HG03520 (cell line): ENCODE data around the gene PLEKHH2.

ENCODE experiments used
- ATAC-seq: cut with Tn5 transposase; IDR thresholded peaks from one replicate; pipeline ENCODE4 v1.9.1; 2021; ENCODE audit warnings: mild to moderate bottlenecking, moderate library complexity; ENCODE audit not compliant: unreplicated experiment

PLEKHH2 gene

DNA sequence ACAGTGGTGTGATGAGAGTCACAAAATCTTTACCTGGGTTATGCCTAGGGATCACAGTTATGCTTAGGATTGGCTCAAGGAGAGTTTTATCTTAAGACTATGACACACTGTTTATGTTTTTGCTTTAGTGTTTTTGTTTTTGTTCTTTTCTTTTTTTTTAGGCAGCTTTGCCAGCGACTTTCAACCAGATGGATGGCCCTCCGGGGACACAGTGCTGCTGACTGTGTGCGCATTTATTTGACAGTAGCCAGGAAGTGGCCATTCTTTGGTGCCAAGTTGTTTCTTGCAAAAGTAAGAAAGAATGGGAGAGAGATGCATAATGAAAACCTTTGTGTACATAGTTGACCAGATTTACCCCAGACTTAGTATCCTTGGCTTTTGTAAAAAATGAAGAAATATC lies 121.7 kb downstream of the PLEKHH2 start:
- ATAC-seq, result no peak

DNA sequence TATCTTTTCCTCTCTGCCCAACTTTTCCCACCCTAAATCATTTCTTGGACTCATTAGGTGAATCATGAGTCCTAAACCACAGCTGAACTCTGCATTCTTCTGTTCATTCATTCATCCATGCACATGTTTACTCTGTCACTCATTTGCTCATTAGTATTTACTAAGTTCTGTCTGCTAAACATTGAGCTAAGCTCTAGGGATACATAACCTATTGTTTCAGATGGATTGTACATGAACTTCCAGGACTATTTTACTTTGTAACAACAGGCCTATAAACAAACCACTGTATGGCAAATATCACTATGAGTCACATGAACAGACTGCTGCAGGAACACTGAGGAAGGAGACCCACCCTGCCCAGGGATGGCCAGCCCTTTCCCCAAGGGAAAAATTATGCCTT lies 122.1 kb downstream of the PLEKHH2 start:
- ATAC-seq, result no peak

DNA sequence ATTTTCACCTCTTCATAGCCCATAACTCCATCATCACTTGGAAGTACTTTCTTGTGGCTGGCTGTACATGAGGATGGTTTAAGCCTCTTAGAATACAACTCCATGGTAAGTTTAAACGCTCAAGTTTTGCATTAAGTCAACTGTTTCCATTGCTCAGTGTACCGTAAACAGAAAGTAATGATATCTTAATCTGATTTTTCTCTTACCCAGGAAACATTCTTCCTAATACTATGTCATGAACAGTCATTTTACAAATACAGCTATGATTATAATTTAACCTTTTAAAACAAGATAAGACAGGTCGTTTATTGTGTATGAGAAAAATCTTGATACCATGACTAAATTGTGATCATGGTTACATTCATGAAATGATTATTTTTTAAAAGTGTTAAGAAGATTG lies 125.2 kb downstream of the PLEKHH2 start:
- ATAC-seq, result no peak

DNA sequence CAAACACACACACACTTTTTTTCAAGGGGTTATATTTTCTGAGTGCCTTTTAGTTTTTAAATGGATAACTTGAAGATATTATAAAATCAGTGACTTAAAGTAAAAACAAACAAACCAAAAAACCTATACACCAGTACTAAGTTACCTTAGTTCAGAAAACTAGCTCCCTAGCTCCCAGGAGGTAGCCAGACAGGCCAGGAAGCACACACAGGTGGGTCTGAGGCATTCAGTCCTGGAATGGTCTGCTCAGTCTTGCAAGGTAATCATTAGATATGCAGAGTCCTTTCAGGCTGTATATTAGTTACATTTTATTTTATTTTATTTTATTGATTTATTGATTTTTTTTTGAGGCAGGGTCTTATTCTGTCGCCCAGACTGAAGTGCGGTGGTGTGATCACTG lies 126.0 kb downstream of the PLEKHH2 start:
- ATAC-seq, result no peak

DNA sequence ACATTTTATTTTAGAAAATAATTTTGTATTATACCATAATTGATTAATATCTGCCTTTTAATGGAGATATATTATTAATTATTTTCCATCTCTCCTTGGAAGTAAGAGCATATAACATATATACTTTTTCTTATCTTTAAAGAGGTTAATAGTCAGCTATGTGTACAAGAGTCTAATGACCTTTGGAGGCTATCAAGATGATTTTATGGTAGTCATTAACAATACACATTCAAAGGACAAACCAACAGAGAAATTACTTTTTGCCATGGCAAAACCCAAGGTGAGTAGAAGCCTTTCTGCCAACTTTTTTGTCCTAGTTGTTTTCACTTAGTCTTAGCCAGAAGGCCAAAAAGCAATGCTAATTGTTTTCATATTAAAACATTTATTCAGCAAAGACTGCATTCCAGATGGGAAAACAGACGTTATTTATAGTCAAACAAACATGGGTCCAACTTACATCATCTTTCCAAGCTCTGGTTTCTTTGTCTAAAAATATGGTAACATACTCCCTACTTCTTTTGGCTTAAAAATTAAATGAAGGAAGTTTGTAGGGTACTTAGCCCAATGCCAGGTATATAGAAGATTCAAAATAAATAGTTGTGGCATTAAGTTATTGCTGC lies 127.1 kb downstream of the PLEKHH2 start:
- no peak for ATAC-seq

DNA sequence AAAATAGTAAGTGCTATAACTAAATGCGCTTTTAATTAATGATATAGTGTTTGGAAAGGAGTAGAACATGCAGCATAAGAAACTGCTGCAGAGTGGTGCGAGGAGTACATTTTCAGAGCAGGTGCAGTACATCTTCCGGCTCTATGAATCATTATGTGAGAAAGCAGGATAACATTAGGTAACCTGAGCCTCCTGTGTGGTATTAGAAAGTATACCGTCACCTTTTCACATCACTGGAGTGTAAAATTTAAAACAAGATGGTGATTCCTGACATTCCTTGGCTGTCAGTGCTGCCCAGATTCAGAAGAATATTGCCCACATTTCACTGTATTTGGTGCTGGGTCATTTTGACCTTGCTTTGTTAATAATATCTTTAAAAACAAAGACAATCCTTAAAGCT lies 128.9 kb downstream of the PLEKHH2 start:
- no peak for ATAC-seq

DNA sequence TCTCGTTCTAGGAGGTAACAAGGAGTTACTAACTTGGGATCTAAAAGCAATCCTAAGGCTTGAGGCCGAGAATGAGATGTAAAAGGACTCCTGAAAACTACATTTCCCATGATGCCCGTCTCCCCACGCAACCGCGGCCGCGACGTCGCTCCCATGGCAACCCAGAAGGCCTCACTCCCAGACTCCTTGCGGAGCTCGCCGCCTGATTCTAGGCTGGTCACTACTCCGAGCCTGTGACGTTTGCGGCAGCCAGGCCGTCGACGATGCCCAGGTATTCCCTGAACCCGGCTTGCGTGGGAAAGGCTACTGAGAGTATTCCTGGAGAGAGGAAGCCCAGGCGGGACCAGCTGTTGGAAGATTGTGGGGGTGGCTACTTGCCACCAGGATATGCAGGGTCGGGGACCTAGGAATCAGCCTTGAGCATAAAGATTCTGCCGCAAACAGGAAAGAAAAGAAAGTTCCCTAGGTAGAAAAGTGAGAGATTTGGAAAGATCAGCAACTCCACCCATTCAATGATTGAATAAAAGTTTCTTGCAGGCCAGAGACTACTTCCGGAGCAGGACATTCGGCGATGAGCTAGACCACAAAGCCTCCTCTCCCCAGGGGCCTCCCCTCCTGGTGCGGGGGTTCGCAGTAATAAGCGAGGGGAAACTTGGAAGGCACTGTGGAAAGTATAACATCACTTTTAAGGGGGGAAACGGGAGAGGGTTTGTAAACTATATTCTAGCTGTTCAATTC lies 137.0 kb downstream of the PLEKHH2 start, which contains the start of gene DYNC2LI1:
TSS of gene DYNC2LI1 (plus strand) at position 164 of the 738 bp plus-strand sequence. CDS start at position 264, 100 bp downstream.
- peak; percentile 99 for ATAC-seq

DNA sequence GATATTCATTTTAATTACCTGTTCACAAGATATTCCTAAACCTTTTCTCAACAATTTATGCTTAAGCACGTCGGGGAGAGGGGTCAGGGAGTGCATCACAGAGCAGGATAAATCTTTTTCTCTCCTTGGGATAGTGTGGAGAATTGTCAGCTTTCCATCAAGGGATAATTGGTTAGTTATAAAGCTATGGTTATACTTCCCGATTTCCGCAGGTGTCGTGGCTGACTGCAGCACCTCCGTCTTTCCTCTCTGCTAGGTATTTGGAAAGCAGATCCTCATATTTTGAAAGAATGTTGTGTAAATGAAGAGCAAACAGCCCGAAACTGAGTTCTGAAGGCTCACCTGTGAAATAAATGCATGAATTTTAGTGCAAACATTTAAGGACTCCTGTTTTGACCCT lies 137.6 kb downstream of the PLEKHH2 start:
- ATAC-seq, result no peak

DNA sequence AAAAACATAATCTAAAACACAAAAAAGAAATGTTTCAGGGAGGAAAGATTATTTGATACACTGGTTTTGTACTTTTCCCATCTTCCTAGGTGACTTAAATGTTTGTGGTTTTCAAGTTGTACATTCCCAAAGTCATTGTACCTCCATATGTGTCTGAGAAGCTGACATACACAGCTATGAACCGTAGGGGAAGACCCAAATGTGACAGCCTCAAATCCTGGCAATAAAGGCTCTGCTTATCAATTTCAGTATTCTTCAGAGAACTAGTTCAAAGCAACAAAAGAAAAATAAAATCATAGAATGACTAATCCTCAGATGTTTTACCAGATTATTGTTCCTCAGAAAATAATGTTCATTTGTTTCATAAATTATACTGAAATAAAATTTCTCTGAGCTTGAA lies 139.3 kb downstream of the PLEKHH2 start:
- ATAC-seq, result no peak

DNA sequence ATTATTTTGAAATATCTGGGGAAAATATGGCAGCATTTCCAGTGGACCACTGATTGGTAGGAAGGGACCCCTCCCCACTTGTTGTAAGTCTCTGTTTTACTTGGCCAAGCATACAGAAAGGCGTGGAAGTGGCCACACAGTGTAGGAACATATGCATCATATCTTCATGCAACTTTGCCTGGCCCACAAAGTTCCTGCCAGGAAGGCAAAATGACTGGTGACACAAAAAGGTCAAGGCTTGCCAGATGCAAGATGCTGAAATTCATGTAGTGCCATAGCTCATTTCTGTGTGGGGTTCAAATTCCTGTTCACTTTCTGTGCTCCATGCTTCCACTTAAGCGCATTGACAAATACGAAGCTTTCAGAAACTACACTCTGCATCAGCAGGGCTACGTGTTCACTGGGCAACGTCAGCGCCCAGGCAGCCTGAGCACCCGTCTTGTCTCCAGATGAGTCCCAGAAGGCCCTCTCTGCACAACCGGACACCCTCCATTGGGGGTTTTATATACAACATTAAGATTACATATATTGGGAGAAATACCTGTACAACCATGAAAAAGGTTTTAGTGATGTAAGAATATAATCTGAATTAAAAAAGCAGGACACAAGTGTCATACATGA lies 140.4 kb downstream of the PLEKHH2 start:
- no peak for ATAC-seq

DNA sequence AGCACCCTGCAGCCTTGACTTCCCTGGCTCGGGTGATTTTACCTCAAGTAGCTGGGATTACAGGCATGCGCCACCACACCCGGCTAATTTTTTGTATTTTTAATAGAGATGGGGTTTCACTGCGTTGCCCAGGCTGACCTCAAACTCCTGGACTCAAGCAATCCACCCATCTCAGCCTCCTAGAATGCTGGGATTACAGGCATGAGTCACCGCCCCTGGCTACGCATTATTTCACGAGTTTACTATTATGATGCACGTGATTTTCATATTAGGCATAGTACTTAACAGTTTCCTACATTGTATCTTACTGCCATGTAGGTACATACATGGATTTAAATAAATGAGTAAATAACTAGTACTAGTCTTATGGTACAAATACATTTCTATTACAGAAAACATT lies 141.2 kb downstream of the PLEKHH2 start:
- no peak for ATAC-seq

DNA sequence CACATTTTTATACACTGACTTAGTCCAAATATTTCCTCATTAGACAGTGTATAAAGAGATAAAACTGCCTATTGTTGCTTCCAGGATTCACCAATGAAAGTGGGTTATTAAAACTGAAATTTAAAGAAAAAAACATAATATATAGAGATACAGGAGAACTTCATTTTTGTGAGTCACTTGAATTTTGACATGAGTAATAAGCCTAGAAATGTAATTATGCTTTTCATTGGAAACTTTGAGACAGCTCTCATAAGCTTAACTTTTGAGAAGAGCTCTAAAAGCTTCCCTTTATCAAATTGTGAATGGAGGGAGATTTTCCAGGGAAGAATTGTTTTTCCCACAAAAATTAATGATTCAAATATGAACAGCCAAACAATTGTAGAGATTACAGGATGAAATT lies 150.8 kb downstream of the PLEKHH2 start:
- no peak for ATAC-seq

DNA sequence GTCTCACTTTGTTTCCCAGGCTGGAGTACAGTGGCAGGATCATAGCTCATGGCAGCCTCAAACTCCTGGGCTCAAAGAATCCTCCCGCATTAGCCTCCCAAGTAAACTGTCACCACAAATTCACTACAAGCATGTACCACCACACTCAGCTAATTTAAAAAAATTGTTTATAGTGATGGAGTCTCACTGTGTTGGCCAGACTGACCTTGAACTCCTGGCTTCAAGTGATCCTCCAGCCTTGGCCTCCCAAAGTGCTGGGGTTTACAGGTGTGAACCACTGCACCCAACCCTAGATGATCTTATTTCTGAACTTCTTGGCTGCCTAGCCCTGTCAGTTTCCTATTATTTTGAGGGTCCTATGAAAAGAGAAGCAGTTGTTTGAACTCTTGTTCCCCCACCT lies 151.6 kb downstream of the PLEKHH2 start:
- no peak for ATAC-seq

DNA sequence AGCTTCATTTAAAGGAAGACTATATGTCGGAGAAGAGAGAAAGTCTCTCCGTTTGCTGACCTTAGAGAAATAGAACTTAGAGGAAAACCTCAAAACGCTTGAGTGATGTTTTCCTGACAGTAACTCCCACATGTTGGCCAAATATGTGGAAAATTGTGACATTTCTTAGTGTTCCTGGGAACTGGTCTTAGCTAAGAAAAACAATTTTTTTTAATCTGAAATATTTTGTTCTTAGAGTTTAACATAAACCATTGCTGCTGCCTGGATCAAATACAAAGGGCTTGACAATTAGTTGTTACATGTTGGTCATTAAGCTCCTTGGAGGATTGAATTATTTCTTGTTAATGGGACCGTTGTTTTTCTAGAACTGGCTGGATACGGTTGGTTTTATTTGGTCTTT lies 153.1 kb downstream of the PLEKHH2 start:
- no peak for ATAC-seq

DNA sequence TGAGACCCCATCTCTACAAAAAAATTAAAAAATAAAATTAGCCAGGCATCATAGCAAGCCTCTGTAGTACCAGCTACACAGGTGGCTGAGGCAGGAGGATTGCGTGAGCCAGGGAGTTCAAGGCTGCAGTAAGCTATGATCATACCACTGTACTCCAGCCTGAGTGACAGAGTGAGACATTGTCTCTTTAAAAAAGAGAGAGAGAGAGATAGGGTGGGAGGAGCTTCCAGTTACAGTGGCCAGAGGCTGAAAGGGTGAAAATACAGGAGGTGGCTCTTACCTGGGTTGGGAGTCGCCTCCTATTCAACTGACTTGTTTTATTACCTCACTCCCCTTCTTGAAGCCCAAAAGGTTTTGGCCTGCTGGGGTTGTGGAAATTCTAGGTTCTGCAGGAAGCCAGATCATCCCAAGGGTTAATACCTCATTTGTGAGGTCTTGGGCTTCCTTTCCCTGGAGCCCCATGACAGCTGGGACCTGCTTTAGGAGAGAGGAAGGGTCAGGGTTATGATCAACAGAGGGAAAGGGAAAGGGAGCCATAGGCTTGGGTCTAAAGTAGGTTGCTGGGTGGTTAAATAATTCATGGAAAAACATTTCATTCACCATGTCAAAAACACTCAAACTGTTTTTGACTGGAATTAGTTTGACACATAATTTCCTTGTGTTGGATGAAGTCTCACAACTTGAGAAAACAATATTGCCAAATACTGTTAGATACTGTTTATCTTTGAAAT lies 154.1 kb downstream of the PLEKHH2 start:
- no peak for ATAC-seq

DNA sequence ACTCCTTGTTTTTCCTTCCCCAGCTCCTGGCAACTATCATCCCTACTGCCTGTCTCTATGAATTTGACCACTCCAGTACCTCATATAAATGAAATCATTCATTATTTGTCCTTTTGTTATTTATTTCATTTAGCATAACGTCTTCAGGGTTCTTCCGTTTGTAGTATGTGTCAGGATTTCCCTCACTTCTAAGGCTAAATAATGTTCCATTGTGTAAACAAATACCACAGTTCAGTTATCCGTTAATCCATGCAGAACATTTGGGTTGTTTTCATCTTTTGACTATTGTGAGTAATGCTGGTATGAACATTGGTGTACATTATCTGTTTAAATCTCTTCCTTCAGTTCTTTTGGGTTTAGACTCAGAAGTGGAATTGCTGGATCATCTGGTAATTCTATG lies 155.6 kb downstream of the PLEKHH2 start:
- no peak for ATAC-seq

DNA sequence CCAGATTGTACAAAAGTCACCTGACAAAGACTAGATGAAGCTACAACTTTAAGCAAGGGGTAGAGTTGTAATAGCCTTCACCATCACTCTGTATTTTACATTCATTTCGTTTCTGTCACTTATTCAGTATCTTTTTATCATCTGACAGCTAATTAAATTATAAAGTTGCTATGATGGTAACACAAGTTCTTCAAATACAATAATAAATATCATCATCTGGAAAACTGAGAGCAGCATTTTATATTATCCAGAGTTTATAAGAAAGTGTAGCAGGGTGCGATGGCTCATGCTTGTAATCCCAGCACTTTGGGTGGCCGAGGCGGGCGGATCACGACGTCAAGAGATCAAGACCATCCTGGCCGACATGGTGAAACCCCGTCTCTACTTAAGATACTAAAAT lies 157.9 kb downstream of the PLEKHH2 start:
- ATAC-seq, result no peak

DNA sequence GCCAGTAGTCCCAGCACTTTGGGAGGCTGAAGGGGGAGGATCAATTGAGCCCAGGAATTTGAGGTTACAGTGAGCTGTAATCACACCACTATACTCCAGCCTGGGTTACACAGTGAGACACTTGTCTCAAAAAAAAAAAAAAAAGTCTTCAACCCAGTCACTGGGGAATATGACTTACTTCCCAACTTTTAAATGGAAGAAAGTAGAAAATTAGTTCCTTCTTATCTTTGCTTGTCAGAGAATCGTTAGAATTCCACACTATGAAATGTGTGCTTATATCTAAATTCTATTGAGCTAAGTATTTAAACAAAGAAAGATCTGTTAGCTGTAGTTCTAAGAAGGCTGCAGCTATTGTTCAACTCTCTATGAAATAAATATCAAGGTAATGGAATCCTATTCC lies 159.1 kb downstream of the PLEKHH2 start:
- ATAC-seq, result no peak

DNA sequence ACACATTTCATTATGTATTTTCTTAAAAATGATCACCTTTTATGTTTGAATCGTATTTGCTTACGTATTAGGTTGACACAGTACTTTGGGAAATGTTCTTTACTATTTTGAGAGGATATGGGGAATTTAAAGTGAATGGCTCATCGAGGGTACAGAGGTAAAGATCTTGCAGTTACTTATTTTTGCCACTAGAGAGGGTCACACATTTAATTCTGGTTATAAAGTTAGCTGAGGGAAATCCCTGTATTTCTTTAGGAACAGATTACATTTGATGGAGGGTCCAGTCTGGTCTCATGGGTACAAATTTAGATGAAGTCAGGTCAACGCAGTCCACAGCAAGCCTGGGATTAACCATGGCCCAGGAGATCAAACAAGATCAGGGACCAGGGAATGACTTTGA lies 161.2 kb downstream of the PLEKHH2 start:
- no peak for ATAC-seq

DNA sequence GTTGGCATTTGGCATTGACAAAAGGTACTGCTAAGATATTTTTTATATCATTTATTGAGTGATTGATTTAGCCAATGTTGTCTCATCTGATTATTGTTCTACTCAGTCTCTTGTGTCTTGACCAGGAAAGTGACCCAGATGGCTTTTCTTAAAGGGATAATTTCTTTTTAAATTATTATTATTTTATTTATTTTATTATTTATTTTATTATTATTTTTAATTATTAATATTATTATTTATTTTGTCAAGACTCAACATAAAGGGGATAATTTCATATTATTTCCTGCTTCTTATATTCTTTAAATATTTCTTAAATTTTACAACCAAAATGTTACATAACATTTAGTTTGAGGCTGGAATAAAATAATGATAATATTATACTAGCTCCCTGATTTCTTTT lies 163.8 kb downstream of the PLEKHH2 start:
- ATAC-seq, result no peak

DNA sequence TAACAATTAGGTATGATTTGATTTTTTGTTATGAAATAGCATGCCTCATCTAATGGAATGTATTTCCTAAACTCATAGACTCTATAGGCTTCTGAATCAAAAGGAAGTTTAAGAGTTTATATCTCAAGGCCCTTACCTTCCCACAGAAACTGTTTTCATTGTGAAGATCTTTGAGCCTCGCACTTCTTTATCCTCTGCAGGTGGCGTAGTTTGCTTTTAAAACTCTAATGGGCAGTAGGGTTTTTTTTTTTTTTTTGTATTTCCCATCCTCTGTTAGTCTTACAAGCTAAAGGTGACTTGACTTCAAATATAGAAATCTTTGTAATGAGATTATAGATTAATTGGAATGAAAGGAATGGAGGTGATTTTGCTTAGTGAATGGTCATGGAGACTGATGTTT lies 165.1 kb downstream of the PLEKHH2 start:
- no peak for ATAC-seq

DNA sequence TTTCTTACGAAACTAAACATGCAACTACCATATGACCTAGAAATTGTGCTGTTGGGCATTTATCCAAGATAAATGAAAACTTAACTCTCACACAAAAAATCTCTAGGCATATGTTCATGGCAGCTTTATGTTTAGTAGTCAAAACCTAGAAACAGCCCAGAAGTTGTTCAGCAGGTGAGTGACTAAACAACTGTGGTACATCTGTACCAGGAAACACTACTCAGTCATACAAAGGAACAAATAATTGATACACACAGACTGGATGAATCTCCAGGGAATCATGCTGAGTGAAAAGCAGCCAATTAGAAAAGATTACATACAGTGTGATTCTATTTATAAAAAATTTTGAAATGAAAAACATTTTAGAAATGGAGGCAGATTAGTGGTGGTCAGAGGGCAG lies 166.1 kb downstream of the PLEKHH2 start:
- no peak for ATAC-seq
